HCT116 (cell line): ENCODE data around the gene KRT6A.

Source experiments
- CBX3 ChIP-seq: IDR thresholded peaks from 2 replicates; pipeline ENCODE4 v1.6.1; 2012; ENCODE audit warnings: low read depth
- CEBPB ChIP-seq: IDR thresholded peaks from 2 replicates; pipeline ENCODE4 v1.6.1; 2012; ENCODE audit warnings: low read depth
- CTCF ChIP-seq, 3 experiments: fragments of 200-600 bp in 1 of 3; sonication (generic) in 1 of 3; IDR thresholded peaks in 2 of 3; conservative IDR thresholded peaks in 1 of 3; 2 replicates each; pipeline ENCODE4 v1.5.1; 2012 to 2017; ENCODE audit warnings: low read depth in 2 of 3, low read length in 2 of 3, antibody characterized with exemption in 1 of 3, borderline replicate concordance in 1 of 3, control low read depth in 1 of 3, mild to moderate bottlenecking in 1 of 3, mixed read lengths in 1 of 3, mixed run types in 1 of 3, moderate library complexity in 1 of 3; ENCODE audit not compliant: insufficient read depth in 1 of 3
- EZH2 ChIP-seq: fragments of 200-600 bp; sonication (generic); IDR thresholded peaks from 2 replicates; pipeline ENCODE4 v1.6.1; 2017; ENCODE audit warnings: antibody characterized with exemption, mixed run types
- JUND ChIP-seq: IDR thresholded peaks from 2 replicates; pipeline ENCODE4 v1.6.1; 2012
- MAX ChIP-seq: IDR thresholded peaks from 2 replicates; pipeline ENCODE4 v1.6.1; 2012
- POLR2A ChIP-seq: IDR thresholded peaks from 2 replicates; pipeline ENCODE4 v1.7.0; 2011; ENCODE audit warnings: borderline replicate concordance; ENCODE audit not compliant: insufficient read depth, insufficient read length; ENCODE audit errors: extremely low read depth
- POLR2AphosphoS5 ChIP-seq: IDR thresholded peaks from 2 replicates; pipeline ENCODE4 v1.6.1; 2011; ENCODE audit warnings: mild to moderate bottlenecking, low read depth, low read length, moderate library complexity
- RAD21 ChIP-seq: IDR thresholded peaks from 2 replicates; pipeline ENCODE4 v1.6.1; 2012; ENCODE audit warnings: low read depth, mild to moderate bottlenecking
- REST ChIP-seq: IDR thresholded peaks from 2 replicates; pipeline ENCODE4 v1.6.1; 2012; ENCODE audit warnings: low read depth
- SP1 ChIP-seq: IDR thresholded peaks from 2 replicates; pipeline ENCODE4 v1.6.1; 2012; ENCODE audit warnings: low read depth
- SRF ChIP-seq: IDR thresholded peaks from 2 replicates; pipeline ENCODE4 v1.6.1; 2012; ENCODE audit warnings: low read depth
- YY1 ChIP-seq: IDR thresholded peaks from 2 replicates; pipeline ENCODE4 v1.6.1; 2011; ENCODE audit warnings: low read length, low read depth, moderate library complexity, mild to moderate bottlenecking; ENCODE audit not compliant: insufficient replicate concordance; ENCODE audit errors: extremely low read depth
- ZNF274 ChIP-seq: fragments of 200-500 bp; sonication (Bioruptor generic); IDR thresholded peaks from 2 replicates; pipeline ENCODE4 v1.6.1; 2014; ENCODE audit warnings: mild to moderate bottlenecking, low read depth, low read length, inconsistent platforms

GRCh38 chr12:52494518-52494917, 1.5 kb upstream of the KRT6A start:
- TF ChIP-seq CTCF (IDR thresholded peaks at IDR 0.05 in 2 of 3, conservative IDR thresholded peaks at IDR 0.05 in 1 of 3; ENCODE audit: borderline replicate concordance in 1 of 3, insufficient read depth in 1 of 3, low read depth in 2 of 3, low read length in 2 of 3) (no peak), POLR2AphosphoS5 (no peak), CEBPB (no peak), SRF (no peak), POLR2A (no peak), EZH2 (no peak), REST (no peak), MAX (no peak), YY1 (no peak), JUND (no peak), ZNF274 (no peak), SP1 (no peak), RAD21 (no peak), CBX3 (no peak)
